ENCODE data around the gene SLC28A3. TPM values are rescaled to one million over a fixed set of nuclear protein-coding genes. Genes with fewer than 3 reads are reported as not detected.

The SLC28A3 gene
- total and polyA plus RNA-seq, 12 donors: under 0.01 to 0.40 (median 0.04) TPM; not detected in 9

DNA sequence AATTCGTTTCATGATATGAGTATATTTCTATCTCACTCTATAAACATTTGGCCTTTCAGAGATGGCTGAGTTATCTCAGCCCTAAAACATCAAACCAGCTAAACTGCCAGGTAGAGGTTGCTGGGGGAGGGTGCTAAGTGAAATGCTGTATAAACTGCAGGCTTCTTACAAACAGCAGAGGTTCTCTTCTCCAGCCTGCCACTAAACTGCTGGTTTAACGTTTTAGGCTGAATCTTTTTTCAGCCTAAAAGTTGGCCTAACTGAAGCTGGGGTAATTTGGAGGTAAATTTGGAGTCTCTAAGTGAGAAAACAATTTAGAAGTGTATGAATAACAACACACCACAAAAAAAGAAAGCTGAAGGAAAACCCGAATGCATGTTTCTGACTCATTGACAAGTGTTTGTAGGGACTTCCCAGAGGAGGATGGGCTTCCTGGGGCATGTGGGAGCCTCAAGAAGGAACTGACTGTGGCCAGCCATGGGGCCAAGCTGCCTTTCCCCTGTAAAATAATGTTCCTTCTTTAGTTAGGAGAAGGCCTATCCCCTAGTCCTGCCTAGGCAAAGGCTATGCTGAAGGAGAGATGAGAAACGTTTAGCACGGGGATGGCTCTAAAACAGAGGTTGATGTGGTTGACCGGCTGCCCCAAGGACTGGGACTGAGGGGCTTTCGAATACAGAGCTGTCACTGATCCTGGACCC, 44.3 kb downstream of the SLC28A3 start:
- Histone ChIP-seq H3K27me3 (no peaks in the 10 kb centered on the region), H3K36me3 (replicated peaks in 1 of 2) (no peaks in the 10 kb centered on the region), H3K27ac (no peak overlapping the region), H3K4me1 (replicated peaks in 1 of 2) (peaks cover 0 to under 1% of the 10 kb centered on the region in 2 donors), H3K4me3 (no peak overlapping the region), H3K9me3 (replicated peaks in 1 of 3) (no peaks in the 10 kb centered on the region)
- intact Hi-C loops (cut with DNase I): no loop called here
- WGBS, 4 donors: 73 to 83% (median 75%) methylated on average over 7 of the region's 7 CpGs
- peak in 2 of 7 donors; percentile 9 to 10 for DNase-seq
- TF ChIP-seq, protein P1, sequence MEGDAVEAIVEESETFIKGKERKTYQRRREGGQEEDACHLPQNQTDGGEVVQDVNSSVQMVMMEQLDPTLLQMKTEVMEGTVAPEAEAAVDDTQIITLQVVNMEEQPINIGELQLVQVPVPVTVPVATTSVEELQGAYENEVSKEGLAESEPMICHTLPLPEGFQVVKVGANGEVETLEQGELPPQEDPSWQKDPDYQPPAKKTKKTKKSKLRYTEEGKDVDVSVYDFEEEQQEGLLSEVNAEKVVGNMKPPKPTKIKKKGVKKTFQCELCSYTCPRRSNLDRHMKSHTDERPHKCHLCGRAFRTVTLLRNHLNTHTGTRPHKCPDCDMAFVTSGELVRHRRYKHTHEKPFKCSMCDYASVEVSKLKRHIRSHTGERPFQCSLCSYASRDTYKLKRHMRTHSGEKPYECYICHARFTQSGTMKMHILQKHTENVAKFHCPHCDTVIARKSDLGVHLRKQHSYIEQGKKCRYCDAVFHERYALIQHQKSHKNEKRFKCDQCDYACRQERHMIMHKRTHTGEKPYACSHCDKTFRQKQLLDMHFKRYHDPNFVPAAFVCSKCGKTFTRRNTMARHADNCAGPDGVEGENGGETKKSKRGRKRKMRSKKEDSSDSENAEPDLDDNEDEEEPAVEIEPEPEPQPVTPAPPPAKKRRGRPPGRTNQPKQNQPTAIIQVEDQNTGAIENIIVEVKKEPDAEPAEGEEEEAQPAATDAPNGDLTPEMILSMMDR (IDR thresholded peaks at IDR 0.05): no peak
- no peak for TF ChIP-seq POLR2A (IDR thresholded peaks at IDR 0.05)

DNA sequence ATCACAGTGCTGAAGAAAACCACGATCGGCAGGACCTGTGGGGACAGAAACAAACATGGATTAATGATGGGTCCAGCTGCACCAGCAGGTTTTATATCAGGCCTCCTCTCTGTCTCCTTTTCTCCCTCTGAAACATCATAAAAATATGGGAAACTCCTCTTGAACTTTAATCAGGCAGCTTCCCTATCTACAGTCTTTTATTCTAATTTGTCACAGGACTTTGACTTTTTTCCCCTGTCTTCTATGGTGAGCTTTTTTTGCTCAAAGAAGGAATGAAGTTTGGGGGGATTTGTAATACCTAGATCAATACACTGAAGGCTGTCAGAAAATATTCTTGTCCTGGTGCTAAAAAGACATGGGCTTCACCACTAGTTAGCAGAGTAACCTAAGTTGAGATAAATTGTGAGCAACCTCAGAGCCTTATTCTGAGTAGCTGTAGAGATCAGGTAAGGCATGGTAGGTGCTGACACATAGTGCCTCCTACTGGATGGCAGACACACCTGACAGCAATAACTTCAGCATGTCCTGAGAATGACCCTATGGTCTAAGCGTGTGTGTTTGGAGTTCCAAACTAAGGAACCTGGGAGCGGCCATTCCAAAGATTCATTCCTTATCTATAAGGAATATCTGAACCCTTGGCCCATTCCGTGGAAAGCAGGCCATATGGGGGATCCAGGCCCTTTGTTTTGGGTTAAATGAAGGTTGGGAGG, 46.2 kb downstream of the SLC28A3 start:
- no peak for DNase-seq
- intact Hi-C loops (cut with DNase I): no loop called here
- no peak for TF ChIP-seq POLR2A (IDR thresholded peaks at IDR 0.05)
- TF ChIP-seq, protein P1 (IDR thresholded peaks at IDR 0.05): no peak
- Histone ChIP-seq H3K4me3 (no peak overlapping the region), H3K27ac (no peak overlapping the region), H3K36me3 (replicated peaks in 1 of 2) (no peaks in the 10 kb centered on the region), H3K27me3 (no peaks in the 10 kb centered on the region), H3K4me1 (replicated peaks in 1 of 2) (no peaks in the 10 kb centered on the region), H3K9me3 (replicated peaks in 1 of 3) (no peaks in the 10 kb centered on the region)
- 85 to 95% (median 87%) methylated on average over 5 of the region's 5 CpGs for WGBS, 4 donors

DNA sequence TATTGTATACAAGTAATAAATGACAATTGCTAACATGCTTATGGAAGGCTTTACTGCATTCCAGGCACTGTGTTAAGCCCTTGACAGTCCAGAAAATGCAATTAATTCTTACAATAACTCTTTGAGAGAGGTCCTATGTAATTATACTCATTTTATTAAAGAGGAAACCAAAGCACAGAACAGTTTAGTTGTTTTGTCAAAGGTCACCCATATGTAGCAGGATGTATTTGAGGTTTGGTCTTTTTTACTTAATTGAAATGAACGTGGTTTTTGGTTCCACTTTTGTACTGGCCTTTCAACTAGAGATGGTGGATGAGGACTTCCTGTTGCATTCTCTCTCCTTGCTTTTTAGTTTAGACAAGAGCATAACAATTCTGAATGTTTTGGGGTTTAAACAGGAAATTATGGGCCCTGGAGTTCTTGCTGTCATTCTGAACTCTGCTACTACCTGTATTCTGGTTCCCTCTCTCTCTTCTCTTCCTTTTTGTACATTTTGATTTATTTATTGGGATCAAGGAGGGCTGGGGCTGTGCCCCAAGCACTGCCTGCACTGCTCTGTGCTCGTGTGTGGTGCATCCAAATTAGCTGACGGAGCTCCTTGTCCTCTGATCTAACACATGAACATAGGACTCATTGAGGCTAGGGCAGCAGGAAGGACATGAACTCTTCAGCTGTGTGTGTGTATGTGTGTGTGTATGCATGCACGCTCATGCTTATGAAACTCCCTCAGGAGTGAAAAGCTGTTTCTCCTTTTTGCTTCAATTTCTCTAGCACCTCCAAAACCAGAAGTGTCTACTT, 47.4 kb downstream of the SLC28A3 start:
- Histone ChIP-seq H3K27me3 (no peaks in the 10 kb centered on the region), H3K36me3 (replicated peaks in 1 of 2) (no peaks in the 10 kb centered on the region), H3K4me1 (replicated peaks in 1 of 2) (no peaks in the 10 kb centered on the region), H3K27ac (no peak overlapping the region), H3K4me3 (no peak overlapping the region), H3K9me3 (replicated peaks in 1 of 3) (no peaks in the 10 kb centered on the region)
- DNase-seq: no peak
- no peak for TF ChIP-seq POLR2A (IDR thresholded peaks at IDR 0.05)
- TF ChIP-seq, protein P1 (IDR thresholded peaks at IDR 0.05): no peak
- WGBS, 4 donors: 63 to 71% (median 69%) methylated on average over 4 of the region's 4 CpGs
- intact Hi-C loops (cut with DNase I): no loop called here

DNA sequence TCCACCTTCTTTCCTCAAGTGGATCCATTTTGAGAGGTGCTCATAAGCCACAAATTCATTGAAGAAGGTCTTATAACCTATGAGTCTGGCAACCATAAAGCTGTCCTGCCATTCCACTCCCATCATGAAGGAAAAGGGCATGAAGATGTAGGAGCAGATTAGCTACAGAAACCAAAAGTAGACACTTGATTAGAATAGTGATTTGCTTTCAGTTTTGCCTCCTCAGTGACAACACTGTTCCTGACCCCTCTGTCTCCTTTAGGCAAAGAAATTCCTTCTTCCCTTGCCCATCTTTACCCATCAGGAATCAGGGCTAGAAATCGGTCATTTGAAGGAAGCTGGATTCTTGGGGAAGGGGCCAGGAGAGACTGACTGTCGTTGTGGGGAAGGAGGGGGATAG, 55.2 kb downstream of the SLC28A3 start:
- WGBS, 4 donors: 56 to 77% (median 65%) methylated on average over 2 of the region's 2 CpGs
- no peak overlapping the region for H3K4me3 ChIP-seq
- no peaks in the 10 kb centered on the region for H3K36me3 ChIP-seq (replicated peaks in 1 of 2)
- TF ChIP-seq POLR2A (IDR thresholded peaks at IDR 0.05): no peak
- TF ChIP-seq, protein P1 (IDR thresholded peaks at IDR 0.05): no peak
- no peak overlapping the region for H3K27ac ChIP-seq
- no peaks in the 10 kb centered on the region for H3K27me3 ChIP-seq
- H3K4me1 ChIP-seq (replicated peaks in 1 of 2): no peaks in the 10 kb centered on the region
- no peaks in the 10 kb centered on the region for H3K9me3 ChIP-seq (replicated peaks in 1 of 3)
- no peak for DNase-seq
- intact Hi-C loops (cut with DNase I): no loop called here
